GM18870 (cell line): ENCODE measurements around the gene LEMD2.

Source experiments
- ATAC-seq: cut with Tn5 transposase; IDR thresholded peaks from one replicate; pipeline ENCODE4 v1.9.1; 2021; ENCODE audit warnings: moderate library complexity; ENCODE audit not compliant: unreplicated experiment

Gene LEMD2

DNA sequence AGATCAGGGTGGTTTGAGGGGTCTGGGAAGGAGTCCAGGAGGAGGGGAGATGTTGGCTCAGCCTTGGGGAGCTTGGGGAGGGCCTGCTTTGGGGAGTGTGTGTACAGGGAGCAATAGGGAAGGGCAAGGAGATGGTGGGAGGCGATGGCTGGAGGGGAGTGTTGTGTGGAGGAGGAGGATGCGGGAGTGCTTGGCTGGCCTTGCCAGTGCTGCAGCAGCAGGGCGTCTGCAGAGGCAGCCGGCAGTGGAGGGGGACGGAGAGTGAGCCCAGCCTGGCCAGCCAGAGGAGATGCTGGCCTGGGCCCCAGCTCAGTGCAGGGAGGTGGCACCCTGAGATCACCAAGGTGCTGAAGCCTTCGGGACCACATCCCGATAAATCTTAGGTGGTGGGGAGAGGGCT is 46.1 kb downstream of the LEMD2 start:
- no peak for ATAC-seq

- ATAC-seq, result no peak
These were observed 46.8 kb downstream of the LEMD2 start for GRCh38 chr6:33742092-33742491.

- no peak for ATAC-seq
These were observed 48.1 kb downstream of the LEMD2 start for GRCh38 chr6:33740794-33741193.

GRCh38 chr6:33740204-33740608 is 48.7 kb downstream of the LEMD2 start:
- ATAC-seq, result no peak

- no peak for ATAC-seq
These were observed 49.4 kb downstream of the LEMD2 start for GRCh38 chr6:33739571-33739970.

- no peak for ATAC-seq
These were observed 50.1 kb downstream of the LEMD2 start for GRCh38 chr6:33738879-33739278.

DNA sequence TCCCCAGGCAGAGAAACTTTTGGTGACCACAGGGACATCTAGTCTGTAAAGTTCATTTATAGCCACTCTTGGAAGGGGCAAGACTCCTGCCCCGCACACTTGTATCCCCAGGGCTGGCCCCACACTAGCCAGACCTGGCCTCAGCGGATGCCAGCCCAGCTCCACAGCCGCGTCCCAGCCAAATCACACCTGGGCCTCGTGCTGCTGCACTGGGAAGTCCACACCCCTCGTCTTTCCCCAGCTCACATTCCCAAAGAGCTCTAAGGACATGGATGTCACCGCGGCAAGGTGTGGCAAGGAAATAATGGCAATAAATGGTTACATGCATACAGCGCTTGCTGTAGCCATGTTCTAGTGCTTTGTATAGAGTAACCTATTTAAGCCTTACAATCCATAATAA is 50.8 kb downstream of the LEMD2 start:
- no peak for ATAC-seq

GRCh38 chr6:33737267-33738026 is 51.5 kb downstream of the LEMD2 start:
- ATAC-seq, result no peak

DNA sequence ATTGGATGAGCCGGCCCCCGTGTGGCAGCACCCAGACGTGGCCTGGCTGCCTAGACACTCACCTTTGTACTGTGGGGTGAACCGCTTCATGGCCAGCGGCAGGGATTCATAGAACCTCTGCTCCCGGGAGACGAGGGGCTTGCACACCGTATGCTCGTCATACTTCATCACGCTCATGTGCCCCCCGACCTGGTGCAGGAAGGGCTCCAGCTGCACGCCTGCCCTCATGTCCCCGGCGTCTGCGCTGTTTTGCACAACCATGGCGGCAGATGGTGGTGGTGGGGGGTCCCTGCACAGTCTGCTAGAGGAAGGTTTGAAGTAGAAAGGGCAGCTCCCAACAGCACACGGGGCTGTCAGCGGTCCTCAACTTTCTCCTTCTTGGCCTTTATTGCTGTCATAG is 53.7 kb downstream of the LEMD2 start:
- no peak for ATAC-seq

DNA sequence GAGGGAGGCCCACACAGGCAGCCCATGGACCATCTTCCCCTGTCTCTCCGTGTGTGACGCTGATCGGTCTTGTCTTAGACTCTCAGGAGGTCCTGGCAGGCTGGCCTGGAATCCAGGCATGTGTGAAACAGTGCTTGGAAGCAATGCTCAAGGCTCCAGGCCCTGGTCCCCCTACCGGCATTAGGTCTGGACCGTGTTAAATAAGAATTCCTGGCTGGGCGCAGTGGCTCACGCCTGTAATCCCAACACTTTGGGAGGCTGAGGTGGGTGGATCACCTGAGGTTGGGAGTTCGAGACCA is 55.3 kb downstream of the LEMD2 start:
- no peak for ATAC-seq

DNA sequence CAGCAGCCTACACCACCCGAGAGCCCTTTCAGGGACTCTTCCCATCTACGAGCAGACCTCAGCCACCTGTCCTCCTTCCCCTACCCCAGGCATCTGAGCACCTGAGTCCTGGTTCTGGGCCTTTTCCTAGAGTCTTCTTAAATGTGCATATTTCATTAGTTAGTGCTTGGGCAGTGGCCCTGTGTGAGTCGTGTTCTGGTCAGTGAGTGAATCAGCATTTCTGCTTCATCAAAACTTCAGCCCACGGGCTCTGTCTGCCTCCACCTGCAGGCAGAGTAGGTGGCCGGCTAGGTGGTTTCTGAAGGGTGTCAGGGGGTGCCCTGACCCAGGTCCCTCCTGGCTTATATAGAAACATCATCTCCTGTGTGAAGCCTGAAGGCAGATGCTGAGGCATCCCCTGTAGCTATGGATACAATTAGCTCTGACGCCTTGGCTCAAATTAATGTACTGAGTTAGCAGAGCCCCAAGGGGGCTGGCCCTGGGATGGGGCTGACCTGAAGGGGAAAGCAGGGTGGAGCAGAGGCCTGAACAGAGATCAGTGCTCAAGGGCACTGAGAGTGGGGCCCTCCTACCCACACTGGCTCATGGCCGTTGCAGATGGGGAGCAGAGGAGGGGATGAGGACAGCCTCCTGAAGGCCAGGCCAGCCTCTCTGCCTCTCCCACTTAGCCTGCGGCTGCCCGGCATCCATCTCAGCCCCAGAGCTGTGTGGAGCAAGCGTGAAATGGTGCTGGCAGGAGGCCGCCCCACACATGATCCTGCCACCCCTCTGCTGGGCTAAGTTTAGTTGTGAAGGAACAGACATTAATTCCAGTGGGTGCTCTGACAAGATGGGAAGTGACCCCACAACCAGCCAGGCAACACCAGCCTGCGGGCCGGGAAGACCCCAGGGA is 55.9 kb downstream of the LEMD2 start:
- ATAC-seq, result no peak

DNA sequence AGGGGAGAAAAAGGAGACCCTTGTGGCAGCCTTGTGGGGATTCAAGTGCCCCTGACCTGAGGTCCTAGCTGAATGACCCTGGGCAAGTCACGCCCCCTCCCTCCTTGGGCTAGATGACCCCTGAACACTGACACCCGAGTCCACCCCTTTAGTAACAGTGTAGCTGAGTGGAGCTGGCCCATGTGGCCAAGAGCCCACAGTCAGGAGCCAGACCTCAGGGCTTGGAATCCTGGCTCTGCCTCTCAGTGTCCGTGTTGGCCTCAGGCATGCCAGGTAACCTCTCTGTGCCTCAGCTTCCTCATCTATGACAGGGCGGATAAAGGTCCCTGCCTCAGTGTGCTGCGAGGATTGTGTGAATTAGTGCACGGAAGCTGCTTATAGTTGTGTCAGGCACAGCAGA is 56.5 kb downstream of the LEMD2 start:
- no peak for ATAC-seq

GRCh38 chr6:33731751-33732282 is 57.1 kb downstream of the LEMD2 start:
- ATAC-seq, result no peak

GRCh38 chr6:33731035-33731434 is 57.9 kb downstream of the LEMD2 start:
- no peak for ATAC-seq

DNA sequence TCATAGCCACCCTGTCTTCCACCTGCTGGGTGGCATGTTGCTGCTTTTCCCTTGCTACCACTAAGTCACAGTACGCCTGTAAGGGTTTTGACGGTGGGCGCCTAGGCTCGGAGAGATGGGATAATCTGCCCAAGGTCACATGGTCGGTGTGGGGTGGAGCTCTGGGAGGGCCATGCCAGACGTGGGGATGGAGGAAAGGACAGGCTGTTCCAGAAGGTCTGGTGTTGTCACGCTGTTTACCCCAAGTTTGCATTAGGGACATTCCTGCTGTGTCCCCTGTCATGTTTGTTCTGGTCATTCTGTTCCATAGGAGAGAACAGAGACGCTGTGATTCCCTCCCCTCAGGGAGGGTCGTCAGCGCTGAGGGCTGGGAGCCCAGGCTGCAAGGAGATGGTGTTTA is 58.3 kb downstream of the LEMD2 start:
- no peak for ATAC-seq

DNA sequence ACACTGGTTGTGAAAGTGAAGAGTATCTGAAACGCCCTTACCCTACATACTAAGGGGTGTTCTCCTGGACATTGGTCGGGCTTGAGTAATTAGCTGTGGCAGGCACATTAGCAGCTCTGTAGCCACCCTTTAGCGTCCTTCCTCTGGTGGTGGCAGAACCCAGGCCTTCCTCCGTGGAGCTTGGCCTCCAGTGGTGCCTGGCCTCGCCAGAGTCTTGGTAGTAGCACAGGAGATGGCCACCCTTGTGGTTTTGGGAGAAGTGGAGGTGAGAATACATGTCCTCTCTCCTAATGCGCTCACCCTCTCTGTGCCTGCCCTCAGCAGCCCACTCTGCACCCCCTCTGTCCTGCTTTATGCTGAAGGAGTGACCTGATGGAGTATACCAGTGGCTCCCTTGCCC is 59.9 kb downstream of the LEMD2 start:
- no peak for ATAC-seq

GRCh38 chr6:33728438-33728837 is 60.5 kb downstream of the LEMD2 start:
- no peak for ATAC-seq

- no peak for ATAC-seq
These were observed 61.0 kb downstream of the LEMD2 start for GRCh38 chr6:33727932-33728331.

GRCh38 chr6:33727126-33727525 is 61.8 kb downstream of the LEMD2 start:
- no peak for ATAC-seq

- ATAC-seq, result no peak
These were observed 62.2 kb downstream of the LEMD2 start for GRCh38 chr6:33726696-33727095.

GRCh38 chr6:33725891-33726673 is 62.8 kb downstream of the LEMD2 start:
- ATAC-seq, result no peak
